HG03378 (cell line): ENCODE measurements around the gene LRRC74A.

Source experiments
- ATAC-seq: cut with Tn5 transposase; IDR thresholded peaks from one replicate; pipeline ENCODE4 v1.9.1; 2021; ENCODE audit warnings: mild to moderate bottlenecking, moderate library complexity; ENCODE audit not compliant: unreplicated experiment

Gene LRRC74A

DNA sequence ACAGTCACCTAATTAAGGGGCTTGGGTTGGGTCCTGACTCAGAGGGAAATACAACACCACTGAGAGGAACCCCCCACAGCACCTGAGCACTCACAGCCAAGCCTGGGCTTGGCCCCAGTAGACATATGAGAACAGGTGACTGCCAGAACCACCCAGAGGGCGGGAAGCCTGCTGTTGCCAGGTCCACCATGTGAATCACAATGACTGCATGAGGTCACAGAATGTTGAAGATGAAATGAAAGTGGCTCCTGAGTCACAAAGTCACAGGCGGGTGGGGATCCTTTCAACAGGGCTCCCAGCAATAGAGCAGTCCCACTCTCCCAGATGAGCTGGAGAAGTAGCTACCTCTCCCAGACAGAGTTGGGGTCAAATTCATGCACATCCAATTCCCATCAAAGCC is at the start of gene LRRC74A:
TSS of gene LRRC74A (plus strand) at position 287 of the 400 bp plus-strand sequence. CDS start 290 bp downstream, outside the sequence.
- ATAC-seq, result no peak

DNA sequence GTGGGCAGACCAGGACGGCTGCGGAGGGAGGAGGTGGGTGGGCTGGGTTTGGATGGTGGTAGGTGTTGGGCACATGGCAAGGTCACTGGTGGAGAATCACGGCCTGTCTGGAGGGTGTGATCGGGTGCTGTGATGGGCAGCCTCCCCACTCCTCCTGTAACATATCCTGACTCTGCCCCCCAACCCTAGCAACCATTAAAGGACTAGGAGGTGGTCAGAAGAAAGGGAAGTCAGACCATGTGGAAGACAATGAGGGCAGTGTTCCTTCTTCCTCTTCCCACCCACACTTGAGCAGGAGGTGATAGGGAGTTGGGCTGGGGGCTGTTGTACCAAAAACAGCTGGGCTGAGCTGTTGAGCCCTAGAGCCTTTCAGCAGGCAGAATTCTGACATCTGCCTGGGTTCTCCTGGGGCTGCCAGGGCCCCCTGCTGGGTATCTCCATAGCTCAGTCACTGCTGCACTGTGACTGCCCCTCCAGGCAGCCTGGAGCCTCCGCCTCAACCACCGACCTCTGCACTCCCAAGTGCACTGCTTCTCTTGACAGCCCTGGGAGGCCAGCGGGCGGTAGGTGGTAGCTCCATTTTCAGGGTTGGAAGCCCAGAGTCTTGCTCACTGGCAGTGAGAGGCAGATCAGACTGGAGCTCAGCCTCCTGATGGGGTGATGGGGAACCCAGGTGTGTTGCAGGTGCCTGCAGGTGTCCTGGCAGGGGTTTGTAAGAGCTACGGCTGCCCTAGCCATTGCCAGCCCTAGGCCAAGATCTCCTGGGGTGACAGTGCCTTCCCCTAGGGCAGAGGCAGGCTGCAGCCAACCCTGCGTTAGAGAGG is 49.6 kb upstream of the LRRC74A start:
- no peak for ATAC-seq

DNA sequence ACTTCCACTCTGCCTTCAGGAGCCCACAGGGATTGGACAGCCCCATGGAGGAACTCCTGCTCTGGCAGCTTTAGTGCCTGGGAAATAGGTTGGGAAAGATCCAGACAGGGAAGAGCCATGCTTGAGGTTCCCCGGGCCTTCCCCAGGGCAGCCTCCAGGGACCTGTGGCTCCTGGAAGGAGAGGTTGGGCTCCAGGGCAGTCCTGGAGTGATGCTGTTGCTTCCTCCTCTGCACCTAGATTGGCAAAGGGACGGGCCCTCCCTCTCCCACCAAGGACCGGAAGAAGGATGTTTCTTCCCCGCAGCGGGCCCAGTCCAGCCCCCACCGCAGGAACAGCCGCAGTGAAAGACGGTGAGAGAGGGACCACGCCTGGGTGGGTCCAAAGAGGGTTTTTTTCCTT is 48.5 kb upstream of the LRRC74A start:
- no peak for ATAC-seq

GRCh38 chr14:76778546-76779215 is 47.5 kb upstream of the LRRC74A start:
- ATAC-seq, result no peak

- no peak for ATAC-seq
Measured at GRCh38 chr14:76779221-76780057, 46.8 kb upstream of the LRRC74A start.

DNA sequence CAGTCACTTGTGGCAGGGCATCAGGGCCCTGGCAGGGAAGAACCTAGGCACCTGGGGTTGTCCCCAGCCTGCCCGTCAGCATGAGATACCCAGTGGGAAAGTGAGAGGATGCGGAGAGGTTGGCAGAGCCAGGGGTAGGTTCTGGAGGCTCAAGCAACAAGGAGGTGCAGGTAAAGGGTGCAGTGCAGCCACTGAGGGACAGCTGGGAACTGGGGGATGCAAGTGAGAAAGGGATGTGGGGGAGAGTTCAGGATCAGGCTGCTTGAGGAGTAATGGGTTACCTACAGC is 46.2 kb upstream of the LRRC74A start:
- ATAC-seq, result no peak

GRCh38 chr14:76780360-76780759 is 45.8 kb upstream of the LRRC74A start:
- no peak for ATAC-seq

DNA sequence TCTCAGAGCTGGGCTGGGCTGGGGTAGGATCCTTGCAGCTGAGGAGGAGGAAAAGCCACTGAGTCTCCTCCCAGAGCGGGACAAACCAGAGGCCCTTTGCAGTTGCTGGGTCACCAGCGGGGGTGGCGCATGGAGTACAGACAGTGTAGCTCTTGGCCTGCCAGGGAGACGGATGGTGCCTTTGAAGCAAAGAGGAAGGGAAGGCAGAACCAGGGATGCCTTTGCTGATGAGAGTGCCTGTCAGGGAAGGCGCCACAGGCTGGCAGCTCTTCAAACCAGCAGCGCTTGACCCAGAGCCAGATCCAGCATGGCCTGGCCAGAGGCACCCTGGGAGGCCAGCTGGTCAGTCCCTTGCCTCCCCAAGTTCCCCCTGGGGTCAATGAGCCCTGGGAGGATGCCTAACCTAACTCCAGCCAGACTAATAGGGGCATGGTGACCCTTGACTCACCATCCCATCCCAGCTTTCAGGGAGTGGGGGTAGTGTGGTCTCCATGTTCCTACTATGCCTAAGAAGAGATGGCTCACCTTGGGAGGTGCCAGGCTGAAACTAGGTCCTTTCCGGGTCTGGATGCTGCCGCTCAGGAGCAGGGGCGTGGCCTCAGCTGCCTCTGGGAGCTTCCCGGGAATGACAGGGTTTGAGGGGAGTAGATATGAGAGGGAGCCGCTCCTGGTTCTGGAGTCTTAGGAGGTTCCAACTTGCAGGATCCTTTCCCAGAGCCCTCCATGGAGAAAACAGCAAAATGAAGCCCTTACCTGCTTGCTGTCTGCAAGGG is 45.1 kb upstream of the LRRC74A start:
- no peak for ATAC-seq

GRCh38 chr14:76781648-76782051 is 44.6 kb upstream of the LRRC74A start:
- no peak for ATAC-seq

DNA sequence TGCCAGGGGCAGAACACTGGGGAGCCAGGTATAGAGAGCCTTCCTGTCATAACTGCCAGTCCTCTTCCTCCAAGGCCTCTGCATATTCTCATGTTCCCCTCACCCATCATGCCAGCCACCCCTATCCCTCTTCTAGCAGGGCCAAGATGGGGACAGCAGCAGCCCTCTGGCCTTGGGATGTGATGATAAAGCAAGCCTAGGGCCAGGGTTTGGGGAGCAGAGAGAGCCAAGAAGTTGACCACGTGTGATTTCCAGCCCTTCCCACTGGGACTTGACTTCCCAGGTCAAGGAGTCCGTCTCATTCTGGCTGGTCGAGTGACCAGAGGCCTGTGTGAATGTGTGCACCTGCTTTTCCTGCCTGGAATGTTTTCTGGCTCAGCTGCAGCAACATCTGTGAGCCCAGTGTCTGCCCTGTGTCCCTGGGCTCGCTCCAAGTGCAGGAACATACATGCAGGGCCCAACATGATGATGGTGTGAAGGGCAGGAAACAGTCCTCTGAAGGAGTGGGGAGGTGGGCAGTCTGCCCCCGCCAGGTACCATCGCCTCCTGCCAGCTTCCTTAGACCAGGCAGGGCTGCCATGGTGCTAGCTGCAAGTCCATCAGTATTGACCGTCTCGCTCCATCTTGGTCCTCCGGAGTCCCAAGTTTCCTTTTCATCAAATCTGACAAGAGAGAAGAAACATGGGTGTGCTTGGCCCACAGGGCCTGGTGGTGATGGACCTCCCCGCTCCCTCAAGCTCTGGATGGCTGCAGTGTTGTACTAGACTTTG is 43.9 kb upstream of the LRRC74A start:
- no peak for ATAC-seq

DNA sequence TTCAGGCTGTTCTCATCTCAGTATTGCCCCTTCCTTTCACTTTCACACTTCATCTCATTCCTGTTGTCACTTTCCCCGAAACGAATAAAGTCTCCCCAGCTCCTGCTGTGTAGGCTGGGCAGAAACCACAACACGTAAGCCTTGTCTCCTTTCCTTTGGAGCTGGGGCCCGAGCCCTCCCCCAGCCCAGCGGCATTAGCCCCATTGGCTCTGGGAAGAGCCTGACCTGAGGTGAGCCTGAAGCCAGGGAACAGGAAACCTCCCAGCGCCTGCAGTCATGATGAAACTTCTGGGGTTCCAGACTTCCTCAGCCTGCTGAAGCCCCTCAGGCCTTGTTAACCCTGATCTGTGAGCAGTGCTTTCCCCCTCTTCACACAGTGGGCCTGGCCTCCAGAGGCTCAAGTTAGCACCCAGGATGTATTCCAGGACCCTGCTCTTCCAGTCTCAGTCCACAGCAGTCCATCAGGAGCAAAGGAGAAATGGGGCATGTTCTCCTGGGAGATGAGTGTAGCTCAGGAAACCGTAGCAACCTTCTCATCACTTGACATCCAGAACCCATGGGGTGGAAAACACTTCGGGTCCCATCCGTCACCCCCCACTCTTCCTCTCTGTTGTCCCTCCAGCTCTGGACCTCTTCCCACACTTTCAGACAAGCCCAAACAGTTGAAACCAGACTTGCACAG is 43.2 kb upstream of the LRRC74A start:
- no peak for ATAC-seq

- ATAC-seq, result no peak
Measured at GRCh38 chr14:76784266-76784874, 41.8 kb upstream of the LRRC74A start.

DNA sequence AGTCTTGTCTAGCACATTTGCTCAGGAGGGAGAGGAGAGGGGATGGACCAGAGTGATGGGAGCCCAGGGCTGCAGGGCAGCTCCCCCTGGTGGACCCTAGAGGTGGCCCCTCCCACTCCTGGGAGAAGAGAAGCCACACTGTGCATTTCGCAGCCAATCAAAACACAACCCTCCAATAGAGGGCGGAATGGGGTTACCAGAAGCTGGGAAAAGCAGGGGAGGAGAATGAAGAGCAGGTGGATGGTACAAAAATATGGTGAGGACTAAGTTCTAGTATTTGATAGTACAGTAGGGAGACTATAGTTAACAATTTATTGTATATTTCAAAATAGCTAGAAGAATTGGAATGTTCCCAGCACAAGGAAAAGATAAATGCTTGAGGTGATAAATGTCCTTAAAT is 41.3 kb upstream of the LRRC74A start:
- peak; percentile 57 for ATAC-seq

DNA sequence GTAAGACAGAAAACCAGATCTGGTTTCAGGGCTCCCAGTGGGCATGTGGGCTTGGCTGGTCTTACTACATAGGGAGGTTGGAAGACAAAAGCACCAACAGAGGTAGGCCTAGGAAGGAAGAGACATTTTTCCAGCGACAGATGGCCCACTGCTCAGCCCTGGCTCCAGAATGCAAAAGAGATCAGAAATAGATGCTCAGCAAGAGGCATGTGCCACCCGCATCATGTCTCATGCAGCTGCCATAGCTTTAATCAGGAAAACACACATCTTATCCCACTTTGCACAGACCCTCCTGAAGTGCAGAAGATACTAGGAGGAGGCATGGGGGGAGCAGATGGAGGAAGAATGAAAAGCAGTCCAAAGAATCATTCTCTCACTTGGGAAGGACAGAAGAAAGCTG is 39.6 kb upstream of the LRRC74A start:
- ATAC-seq, result no peak

DNA sequence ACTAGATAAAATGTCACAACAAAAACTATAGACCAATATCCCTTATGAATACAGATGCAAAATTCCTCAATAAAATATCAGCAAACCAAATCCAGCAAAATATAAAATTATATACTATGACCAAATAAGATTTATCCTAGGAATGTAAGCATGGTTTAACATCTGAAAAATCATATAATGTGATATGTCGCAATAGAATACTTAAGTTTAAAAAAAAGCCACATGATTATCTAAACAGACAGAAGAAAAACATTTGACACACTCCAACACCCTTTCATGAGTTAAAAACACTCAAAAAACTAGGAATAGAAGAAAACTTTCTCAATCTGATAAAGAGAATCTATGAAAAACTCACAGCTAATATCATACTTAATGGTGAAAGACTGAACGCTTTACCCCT is 33.8 kb upstream of the LRRC74A start:
- ATAC-seq, result no peak

DNA sequence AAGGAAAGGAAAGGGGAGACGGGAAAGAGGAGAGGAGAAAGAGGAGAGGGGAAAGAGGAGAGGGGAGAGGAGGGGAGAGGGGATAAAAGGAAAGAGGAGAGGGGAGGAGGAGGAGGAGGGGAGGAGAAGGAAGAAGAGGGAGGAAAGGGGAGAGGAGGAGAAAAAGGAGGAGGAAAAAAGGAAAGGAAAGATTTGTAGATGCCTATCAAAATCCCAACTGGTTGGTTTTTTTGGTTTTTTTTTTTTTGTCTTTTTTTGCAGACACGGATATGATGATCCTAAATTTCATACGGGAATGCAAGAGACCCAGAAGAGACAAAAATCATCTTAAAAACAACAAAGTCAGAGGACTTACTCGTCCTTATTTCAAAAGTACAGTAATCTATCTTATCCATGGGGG is 32.9 kb upstream of the LRRC74A start:
- ATAC-seq, result no peak

- no peak for ATAC-seq
Measured at GRCh38 chr14:76793956-76794355, 32.3 kb upstream of the LRRC74A start.

DNA sequence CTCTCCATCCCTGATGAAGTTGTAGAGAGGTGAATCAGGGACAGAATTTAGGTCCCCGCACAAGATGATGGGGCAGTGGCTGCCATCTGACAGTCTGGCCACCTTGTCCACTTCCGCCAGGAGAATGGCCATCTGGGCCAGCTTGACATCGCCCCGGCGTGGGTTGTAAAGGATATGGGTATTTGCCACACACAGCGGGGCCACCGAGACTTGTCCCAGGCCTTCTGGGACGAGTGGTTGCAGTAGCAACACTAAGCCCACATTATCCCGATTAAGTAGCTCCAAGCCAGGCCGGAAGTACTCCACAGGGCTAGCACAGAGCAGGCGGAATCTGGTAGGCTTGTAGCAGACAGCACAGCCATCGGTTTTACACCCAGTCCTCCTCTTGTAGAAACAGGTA is 19.8 kb upstream of the LRRC74A start:
- no peak for ATAC-seq

DNA sequence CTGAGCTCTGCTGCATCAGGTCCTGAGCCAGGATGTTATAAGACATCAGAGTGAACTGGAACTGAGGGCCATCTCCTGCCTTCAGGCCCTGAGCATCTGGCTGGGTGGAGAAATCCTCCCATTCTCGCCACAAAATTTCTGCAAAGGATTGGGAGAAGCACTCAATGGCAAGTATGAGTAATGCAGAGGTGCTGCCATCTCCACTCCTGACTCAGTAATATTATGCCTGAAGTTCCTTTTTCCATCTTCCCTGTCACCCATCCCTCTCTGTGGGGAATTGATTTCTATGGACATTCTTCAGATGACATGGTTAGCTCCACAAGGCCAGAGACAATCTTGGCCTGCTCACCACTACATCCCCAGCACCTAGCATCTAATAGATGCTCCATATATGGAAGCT is 18.2 kb upstream of the LRRC74A start:
- ATAC-seq, result no peak
